A172 (cell line): ENCODE measurements around the gene KIF15. TPM values are rescaled to one million over a fixed set of nuclear protein-coding genes. Genes with fewer than 3 reads are reported as not detected.

Source experiments
- DNase-seq: peaks from one replicate; pipeline ENCODE4 v3.0.0-alpha.2; 2015; ENCODE audit warnings: low spot score
- total RNA-seq: library from RNA; depleted of rRNA; stranded (reverse); fragments of >200 nt; shearing (Covaris generic); gene quantifications from 2 replicates; pipeline ENCODE4 v1.2.3, GENCODE V29; 2014; rRNA removed

KIF15 gene, protein sequence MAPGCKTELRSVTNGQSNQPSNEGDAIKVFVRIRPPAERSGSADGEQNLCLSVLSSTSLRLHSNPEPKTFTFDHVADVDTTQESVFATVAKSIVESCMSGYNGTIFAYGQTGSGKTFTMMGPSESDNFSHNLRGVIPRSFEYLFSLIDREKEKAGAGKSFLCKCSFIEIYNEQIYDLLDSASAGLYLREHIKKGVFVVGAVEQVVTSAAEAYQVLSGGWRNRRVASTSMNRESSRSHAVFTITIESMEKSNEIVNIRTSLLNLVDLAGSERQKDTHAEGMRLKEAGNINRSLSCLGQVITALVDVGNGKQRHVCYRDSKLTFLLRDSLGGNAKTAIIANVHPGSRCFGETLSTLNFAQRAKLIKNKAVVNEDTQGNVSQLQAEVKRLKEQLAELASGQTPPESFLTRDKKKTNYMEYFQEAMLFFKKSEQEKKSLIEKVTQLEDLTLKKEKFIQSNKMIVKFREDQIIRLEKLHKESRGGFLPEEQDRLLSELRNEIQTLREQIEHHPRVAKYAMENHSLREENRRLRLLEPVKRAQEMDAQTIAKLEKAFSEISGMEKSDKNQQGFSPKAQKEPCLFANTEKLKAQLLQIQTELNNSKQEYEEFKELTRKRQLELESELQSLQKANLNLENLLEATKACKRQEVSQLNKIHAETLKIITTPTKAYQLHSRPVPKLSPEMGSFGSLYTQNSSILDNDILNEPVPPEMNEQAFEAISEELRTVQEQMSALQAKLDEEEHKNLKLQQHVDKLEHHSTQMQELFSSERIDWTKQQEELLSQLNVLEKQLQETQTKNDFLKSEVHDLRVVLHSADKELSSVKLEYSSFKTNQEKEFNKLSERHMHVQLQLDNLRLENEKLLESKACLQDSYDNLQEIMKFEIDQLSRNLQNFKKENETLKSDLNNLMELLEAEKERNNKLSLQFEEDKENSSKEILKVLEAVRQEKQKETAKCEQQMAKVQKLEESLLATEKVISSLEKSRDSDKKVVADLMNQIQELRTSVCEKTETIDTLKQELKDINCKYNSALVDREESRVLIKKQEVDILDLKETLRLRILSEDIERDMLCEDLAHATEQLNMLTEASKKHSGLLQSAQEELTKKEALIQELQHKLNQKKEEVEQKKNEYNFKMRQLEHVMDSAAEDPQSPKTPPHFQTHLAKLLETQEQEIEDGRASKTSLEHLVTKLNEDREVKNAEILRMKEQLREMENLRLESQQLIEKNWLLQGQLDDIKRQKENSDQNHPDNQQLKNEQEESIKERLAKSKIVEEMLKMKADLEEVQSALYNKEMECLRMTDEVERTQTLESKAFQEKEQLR (N-terminal part only)
- total RNA-seq: 19.4 and 23.4 TPM in 2 replicates

DNA sequence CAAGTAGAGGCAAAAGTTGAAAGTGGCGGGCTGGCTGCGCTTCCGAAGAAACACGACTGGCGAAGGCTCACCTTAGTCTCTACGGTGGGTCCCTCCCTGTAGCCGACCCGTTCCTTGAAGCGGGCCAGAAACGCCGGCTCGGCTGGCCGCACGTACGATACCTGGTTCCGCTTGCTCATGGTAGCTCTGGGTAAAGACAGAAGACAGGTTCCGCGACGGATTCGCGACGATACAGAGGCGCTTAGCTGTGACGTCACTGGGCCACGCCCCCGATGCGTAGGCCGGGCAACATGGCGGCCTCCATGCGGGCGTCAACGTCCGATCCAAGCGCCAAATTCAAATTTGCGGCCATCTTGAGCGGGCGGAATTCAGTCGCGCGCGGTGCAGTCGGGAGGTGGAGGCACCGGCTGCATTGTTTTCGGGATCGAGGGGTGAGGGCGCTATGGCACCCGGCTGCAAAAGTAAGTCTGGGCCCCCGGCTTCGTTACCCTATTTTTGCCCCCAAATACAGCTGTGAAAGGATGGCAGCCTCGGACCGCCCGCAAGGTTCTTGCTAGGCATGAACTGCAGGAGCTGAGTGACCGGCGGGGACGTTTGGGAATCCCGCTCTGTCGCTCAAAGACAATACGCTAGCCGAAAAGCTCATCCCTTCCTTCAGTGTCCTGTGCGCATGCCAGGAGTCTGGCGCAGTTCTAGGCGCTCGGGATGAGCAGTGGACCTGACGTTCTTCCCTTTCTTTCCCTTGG, at the start of gene KIF15, which contains the start of gene KIAA1143:
TSS of gene KIF15 (plus strand) at position 371 of the 746 bp plus-strand sequence. CDS start at position 443, 72 bp downstream.
TSS of gene KIAA1143 (minus strand) at position 196 of the 746 bp plus-strand sequence. CDS start at position 179, 17 bp downstream.
- DNase-seq: peak; percentile 88

DNA sequence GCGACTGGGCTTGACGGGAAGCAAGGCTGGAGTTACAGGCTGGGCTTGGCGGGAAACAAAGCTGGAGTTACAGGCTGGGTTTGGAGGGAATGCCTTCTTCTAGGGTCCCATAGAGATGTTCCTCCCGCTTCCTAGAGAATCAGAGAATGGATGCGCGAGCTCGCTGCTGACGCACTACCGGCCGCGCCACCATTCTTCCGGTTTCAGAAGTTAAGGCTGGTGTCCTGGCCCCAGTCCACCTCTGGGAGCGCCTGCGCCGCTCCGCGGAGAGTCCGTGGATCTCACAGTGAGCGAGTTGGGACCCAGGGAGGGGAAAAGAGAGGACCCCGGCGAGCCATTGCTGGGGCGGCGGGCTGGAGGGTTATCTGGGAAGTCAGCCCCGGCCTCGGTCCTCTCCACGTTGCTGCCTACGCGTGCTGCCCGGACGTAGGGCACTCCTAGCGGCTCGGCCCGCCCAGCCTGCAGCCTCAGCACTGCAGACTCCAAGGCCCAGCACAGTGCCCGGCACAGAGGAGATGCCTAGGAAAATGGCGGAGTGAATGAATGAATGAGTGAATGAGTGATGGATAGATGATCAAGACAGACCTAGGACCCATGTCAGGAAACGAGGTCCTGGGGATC, 49.0 kb upstream of the KIF15 start, which contains the start of gene ZNF502:
TSS of gene ZNF502 (plus strand) at position 206 of the 621 bp plus-strand sequence. CDS start 7,602 bp downstream, outside the sequence.
- peak; percentile 14 for DNase-seq

DNA sequence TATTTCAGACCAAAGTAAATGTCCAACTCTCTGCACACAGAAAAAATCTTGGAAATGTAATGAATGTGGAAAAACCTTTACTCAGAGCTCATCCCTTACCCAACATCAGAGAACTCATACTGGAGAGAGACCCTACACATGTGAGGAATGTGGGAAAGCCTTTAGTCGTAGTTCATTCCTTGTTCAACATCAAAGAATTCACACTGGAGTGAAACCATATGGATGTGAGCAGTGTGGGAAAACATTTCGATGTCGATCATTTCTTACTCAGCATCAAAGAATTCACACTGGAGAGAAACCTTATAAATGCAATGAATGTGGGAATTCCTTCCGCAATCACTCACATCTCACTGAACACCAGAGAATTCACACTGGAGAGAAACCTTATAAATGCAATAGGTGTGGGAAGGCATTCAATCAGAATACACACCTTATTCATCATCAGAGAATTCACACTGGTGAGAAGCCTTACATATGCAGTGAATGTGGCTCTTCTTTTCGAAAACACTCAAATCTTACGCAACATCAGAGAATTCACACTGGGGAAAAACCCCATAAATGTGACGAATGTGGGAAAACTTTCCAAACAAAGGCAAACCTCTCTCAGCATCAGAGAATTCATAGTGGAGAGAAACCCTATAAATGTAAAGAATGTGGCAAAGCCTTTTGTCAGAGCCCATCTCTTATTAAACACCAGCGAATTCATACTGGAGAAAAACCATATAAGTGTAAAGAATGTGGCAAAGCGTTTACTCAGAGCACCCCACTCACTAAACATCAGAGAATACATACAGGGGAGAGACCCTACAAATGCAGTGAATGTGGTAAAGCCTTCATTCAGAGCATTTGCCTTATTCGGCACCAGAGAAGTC, 40.1 kb upstream of the KIF15 start:
- no peak for DNase-seq

DNA sequence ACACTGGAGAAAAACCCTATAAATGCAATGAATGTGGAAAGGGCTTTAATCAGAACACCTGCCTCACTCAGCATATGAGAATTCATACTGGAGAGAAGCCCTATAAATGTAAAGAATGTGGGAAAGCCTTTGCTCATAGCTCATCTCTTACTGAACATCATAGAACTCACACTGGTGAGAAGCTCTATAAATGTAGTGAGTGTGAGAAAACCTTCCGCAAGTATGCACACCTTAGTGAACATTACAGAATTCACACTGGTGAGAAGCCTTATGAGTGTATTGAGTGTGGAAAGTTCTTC, 39.5 kb upstream of the KIF15 start:
- DNase-seq: no peak

DNA sequence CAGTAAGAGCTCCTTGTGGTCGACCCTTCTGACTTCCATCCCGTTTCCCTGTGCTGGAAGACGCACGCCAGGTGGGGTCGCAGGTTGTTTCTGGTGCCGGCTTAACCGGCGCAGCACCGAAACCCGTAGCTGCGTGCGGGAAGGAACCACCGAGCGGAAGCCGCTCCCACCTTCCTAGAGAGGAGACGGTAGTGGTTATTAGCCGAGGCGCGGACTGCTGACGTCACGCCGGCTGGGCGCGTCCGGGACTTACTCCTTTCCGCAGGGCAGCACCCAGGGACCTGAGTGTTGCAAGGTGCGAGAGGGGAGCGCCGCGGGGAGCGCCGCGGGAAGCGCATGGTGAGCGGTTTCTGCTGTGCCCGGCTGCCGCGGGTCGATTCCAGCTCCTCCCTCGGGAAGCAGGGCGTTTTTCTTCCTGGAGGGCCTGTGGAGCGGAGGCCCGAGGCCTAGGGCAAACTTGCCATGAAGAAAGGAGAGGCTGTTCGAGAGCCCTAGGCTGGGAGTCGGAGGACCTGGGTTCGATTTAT, 32.1 kb upstream of the KIF15 start, which contains the start of gene ZNF501:
TSS of gene ZNF501 (plus strand) at position 252 of the 527 bp plus-strand sequence. CDS start 4,787 bp downstream, outside the sequence.
- DNase-seq: no peak

DNA sequence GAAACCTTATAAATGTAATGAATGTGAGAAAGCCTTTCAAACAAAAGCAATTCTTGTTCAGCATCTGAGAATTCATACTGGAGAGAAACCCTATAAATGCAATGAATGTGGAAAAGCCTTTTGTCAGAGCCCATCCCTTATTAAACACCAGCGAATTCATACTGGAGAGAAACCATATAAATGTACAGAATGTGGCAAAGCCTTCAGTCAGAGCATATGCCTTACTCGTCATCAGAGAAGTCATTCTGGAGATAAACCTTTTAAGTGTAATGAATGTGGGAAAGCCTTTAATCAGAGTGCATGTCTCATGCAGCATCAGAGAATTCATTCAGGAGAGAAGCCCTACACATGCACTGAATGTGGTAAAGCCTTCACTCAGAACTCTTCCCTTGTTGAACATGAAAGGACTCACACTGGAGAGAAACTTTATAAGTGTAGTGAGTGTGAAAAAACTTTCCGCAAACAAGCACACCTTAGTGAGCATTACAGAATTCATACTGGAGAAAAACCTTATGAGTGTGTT, 26.9 kb upstream of the KIF15 start:
- no peak for DNase-seq

DNA sequence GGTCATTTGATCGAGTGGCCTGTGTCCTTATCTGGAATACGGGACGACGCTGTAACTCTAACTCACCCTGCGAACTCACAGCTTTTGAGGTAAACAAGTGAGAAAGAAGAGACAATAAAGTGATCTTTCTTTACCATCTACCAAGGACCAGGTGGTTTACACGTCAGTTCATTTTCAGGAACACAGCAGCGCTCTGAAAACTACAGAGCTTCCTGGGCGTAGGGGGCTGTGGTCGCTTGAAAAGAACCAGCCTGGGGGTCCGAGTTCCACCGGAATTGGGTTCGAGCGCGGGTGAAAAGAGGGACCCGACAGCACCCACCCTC, 532 bp upstream of the KIF15 start:
- peak; percentile 4 for DNase-seq

DNA sequence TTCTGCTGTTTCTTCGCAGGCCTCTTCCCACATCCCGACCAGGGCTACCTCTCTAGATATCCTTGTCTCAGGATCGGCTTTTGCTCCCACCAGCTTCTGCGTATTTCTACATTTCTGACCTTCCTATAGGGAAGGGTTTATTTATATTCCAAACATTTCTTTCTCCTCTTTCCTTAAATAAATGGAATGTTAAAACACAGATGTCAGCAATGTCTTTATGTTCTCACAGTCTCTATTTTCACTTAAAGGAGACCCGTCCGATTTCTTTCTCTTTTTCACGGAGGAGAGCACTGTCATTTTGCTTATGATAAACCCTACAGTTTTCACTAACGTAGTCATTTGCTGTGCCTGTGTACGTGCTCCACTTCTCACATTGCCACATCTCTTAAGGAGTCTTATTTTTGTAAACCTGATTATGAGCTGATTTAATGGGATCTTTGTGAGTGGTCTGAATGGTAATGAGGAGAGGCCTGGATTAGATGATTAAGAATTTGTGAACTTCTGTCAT, 630 bp downstream of the KIF15 start:
- no peak for DNase-seq

DNA sequence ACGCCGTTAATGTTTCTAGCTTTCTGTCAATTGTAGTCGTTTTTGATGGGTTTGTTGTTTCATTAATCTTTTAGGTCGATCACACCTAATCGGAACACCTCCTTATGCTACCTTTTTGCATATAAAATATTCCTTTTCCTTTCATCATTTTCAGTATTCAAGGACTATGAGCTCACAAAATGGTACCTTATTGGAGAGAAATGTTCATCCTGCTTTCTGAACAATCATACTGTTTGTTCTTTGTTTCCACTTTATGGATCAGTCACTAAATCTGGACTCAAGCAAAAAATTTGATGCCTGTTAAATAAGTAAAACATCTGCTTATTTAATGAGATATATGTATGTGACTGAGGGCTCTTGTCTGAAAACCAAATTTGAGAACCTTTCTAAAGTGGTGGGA, 1.1 kb downstream of the KIF15 start:
- DNase-seq: no peak

DNA sequence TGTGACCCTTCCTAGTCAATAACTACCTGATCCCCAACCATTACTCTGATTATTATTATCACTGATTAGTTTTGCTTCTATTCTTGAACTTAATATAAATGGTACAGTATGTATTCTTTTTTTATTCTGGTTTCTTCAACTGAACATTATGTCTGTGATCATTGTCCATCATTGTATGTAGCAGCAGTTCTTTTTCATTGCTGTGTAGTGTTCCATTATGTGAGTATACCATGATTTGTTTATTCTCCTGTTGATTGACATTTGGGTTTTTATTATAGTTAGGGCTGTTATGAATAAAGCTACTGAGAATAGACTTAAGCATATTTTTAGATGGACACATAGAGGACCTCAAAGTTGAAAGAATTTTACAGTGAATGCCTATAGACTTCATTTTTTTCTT, 2.7 kb downstream of the KIF15 start:
- no peak for DNase-seq

DNA sequence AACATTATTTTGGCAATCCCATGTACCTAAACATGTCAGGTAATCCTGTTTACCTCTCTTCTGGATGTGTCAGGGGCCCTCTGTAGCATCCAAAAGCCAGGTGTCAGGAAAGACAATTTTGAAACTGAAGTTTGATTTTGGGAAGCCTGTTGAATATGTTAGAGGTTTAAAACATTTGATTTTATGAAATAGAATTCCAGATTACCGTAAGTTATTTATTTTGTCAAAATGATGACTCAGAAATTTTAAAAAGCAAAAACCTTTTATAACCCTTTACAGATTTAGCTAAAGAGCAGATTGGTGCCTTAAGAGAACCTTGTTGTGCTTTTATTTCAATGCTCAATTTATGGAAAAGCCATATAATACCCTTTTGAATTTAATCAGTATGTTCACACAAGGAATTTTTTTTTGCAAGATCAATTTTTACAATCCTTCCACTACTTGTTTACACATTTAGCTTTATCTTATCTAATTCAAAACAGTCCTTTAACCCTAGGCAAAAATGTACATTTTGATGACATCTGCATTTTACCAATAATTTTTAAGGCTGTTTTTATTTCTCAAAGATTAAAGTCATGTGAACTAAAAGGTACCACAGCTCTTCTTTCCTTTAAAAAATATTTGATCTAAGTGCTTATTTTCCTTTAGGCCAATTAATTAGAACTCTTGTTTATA, 10.0 kb downstream of the KIF15 start:
- DNase-seq: no peak

DNA sequence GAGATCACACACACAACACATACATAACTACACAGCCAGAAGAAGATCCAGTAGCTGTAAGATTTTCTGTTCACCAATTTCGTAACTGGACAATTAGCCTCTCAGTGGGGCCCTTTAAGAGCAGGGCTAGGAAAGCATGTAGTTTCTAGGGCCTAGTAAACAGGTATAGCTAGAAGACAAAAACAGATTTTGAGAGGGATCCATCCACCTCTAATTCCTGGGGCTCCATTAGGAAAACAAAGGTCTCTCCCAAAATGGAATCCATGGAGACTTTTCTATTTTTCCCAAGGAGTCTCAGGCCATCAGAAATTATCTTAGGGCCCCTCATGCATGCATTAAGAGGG, 10.5 kb downstream of the KIF15 start:
- no peak for DNase-seq

DNA sequence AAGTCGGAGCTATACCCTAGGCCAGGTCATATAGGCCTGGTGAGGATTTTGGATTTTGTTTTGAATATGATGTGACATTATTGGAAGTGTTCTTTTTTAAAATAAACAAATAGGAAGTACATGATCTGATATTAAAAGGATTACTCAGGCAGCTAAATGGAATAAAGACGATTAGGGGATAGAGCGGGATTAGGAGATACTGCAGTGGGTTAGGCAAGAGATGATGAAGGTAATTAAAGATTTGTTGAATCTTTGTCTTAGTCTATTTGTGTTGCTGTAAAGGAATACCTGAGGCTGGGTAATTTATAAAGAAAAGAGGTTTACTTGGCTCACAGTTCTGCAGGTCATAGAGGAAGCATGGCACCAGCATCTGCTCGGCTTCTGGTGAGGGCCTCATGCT, 21.3 kb downstream of the KIF15 start:
- no peak for DNase-seq

DNA sequence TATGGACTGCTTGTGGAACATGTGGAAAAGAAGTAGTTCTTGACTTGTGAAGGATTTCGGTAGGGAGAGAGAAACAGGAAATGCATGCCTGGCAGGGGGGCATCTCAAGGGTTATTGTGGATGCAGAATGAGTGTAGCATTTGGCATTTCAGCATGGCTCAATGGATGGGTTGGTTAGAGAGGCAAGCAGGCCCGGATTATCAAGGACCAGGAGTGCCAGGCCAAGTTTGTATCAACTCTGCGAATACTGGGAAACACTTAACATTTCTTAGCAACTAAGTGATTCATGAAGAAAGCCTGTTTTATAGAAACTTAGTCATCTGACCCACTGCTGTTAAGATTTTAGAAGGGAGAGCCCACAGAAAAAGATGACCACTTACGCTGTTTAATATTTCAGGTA, 33.6 kb downstream of the KIF15 start:
- peak; percentile 3 for DNase-seq

DNA sequence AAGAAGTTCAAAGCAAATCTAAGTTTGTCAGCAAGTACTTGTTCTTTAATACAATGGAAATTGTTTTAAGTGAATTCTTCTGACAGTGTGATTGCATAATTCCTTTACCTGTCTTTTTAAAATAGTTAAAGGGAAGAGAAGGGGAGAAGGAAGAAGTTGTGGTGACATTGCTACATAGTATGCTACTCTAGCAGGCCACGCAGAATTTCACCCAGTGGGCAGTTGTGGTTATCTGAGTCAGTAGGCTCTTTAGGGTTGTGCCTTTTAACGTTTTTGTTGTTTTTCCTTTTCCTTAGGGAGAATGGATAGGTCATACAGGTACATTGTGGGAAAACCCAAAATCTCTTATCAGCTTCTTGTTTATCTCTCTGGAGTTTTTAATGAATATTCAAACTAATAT, 40.4 kb downstream of the KIF15 start:
- DNase-seq: no peak

DNA sequence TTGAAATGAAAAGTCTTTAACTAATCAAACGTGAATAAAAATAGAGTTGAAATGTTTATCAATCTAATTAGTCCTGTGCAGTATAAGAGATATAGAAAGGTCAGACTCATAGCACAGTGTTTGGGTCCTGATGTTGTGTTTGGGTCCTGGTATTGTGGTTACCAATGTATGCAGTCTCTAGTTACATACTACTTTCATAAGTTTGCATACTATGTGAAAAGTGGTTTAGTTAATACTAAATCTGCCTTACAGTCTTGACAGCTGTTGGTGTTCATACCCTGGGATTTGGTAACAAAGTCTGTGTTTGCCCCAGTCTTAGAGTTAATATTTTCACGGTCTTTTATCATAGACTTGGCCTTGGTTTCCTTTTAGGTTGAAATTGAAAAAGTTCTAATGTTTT, 41.7 kb downstream of the KIF15 start:
- no peak for DNase-seq

DNA sequence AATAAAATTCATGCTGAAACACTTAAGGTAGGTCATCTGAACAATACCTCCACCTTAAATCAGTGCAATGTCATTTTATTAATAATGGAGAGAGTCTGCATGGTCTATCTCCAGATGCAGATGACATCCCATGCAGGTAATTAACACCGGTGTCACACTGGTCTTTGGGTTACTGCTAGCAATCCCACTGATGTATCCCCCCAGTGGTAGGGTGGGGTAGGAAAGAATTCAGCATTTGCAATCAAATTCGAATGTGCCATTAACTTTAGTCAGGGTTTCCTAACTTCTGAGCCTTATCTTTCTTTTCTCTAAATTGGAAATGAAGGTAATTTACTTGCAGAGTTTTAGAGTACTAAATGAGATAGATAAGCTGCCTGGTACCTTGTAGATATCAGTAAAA, 44.4 kb downstream of the KIF15 start:
- DNase-seq: no peak

DNA sequence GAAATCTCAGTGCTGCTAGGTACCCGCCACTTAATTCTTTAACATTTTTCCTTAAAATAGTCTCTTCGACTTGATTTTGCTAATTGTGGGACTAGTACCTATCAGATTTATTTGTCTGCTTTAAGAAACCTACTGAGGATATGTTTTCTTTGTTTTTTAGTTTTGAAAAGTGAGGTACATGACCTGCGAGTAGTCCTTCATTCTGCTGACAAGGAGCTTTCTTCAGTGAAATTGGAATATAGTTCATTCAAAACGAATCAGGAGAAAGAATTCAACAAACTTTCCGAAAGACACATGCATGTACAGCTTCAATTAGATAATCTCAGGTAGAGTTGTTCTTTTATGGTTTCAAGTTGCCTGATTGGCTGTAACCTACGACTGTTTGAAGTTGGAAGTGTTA, 53.2 kb downstream of the KIF15 start:
- DNase-seq: no peak
